ENCODE results near the gene OR13C5.
"Not testable (repeated sequence)": the region's sequence is repeated elsewhere in the genome, so short reads cannot be mapped to it uniquely, and the experiment has no call there.

GRCh38 chr9:104599313-104599712, at the start of gene OR13C5:
- TF ChIP-seq, protein P1, sequence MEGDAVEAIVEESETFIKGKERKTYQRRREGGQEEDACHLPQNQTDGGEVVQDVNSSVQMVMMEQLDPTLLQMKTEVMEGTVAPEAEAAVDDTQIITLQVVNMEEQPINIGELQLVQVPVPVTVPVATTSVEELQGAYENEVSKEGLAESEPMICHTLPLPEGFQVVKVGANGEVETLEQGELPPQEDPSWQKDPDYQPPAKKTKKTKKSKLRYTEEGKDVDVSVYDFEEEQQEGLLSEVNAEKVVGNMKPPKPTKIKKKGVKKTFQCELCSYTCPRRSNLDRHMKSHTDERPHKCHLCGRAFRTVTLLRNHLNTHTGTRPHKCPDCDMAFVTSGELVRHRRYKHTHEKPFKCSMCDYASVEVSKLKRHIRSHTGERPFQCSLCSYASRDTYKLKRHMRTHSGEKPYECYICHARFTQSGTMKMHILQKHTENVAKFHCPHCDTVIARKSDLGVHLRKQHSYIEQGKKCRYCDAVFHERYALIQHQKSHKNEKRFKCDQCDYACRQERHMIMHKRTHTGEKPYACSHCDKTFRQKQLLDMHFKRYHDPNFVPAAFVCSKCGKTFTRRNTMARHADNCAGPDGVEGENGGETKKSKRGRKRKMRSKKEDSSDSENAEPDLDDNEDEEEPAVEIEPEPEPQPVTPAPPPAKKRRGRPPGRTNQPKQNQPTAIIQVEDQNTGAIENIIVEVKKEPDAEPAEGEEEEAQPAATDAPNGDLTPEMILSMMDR (IDR thresholded peaks at IDR 0.05): not testable (repeated sequence)
- not testable (repeated sequence) for TF ChIP-seq POLR2A (IDR thresholded peaks at IDR 0.05)

All from vagina (tissue), 2 donors.